GM10266 (cell line): ENCODE data around the gene ILF3.

Experiments
- DNase-seq: peaks from one replicate; pipeline ENCODE4 v3.0.0; 2012; ENCODE audit errors: extremely low spot score
- CTCF ChIP-seq: IDR thresholded peaks from 2 replicates; pipeline ENCODE4 v1.5.1; 2012; ENCODE audit warnings: mild to moderate bottlenecking, low read depth; ENCODE audit not compliant: control insufficient read depth, insufficient read depth; ENCODE audit errors: missing control alignments

The ILF3 gene

DNA sequence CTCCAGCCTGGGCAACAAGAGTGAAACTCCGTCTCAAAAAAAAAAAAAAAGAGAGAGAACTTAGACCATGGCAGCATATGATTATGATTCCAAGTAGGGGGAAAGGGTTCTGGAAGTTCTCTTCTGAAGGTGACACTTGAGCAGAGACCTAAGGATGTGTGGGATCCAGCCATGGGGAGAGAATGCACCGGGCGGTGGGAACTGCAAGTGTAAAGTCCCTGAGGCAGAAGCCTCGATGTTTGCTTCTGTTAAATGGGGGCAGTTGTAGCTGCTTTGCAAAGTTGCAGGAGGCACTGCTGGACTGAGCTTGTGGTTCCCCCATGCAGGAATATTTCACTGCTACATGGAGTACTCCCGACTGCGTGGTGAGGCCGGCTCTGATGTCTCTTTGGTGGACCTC, 19.7 kb upstream of the ILF3 start:
- no peak for DNase-seq
- TF ChIP-seq CTCF, result no peak

DNA sequence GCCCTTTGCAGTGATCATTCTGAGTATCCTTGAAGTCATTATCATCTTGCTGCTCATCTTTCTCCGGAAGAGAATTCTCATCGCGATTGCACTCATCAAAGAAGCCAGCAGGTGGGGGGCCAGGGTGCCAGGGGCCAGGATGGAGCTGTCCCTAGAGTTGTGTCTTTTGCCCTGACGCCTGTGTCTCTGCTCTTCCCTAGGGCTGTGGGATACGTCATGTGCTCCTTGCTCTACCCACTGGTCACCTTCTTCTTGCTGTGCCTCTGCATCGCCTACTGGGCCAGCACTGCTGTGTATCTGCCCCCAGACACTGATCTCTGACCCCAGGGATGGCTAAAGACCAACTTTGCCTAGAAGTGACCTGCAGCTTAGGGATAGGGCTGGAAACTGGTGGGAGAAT, 19.2 kb upstream of the ILF3 start:
- no peak for DNase-seq
- no peak for TF ChIP-seq CTCF

- DNase-seq, result no peak
- TF ChIP-seq CTCF, result no peak
These were observed 17.7 kb upstream of the ILF3 start for GRCh38 chr19:10636304-10636972.

- TF ChIP-seq CTCF, result no peak
- no peak for DNase-seq
These were observed 16.3 kb upstream of the ILF3 start for GRCh38 chr19:10637894-10638293.

- no peak for DNase-seq
- TF ChIP-seq CTCF, result no peak
These were observed 14.3 kb upstream of the ILF3 start for GRCh38 chr19:10639836-10640235.

DNA sequence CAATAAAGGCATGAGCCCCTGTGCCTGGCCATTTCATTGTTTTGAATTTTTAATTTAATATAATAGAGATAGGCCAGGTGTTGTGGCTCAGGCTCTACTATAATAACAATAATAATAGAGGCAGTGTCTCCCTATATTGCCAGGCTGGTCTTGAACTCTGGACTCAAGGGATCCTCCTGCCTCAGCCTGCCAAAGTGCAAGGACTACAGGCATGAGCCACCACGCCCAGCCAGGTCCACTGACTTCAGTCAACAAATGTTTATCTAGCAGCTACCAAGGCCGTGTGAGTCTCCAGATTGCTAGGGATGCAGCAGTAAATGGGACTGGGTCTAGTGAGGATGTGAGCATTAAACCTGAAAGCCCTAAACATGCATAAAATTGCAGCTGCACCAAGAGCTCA, 13.8 kb upstream of the ILF3 start:
- no peak for DNase-seq
- no peak for TF ChIP-seq CTCF

DNA sequence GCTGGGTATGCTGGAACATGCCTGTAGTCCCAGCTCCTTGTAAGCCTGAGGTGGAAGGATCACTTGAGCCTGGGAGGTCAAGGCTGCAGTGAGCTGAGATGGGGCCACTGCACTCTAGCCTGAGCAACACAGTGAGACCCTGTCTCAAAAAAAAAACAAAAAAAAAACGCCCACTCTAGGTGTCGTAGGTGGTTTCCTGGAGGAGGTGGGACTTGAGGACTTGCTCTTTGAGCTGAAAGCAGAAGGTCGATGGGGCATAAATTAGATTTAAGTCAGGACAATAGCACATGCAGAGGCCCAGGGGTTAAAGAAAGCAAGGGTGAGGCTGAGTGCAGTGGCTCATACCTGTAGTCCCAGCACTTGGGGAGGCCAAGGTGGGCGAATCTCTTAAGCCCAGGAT, 12.9 kb upstream of the ILF3 start:
- peak; percentile 16 for DNase-seq
- no peak for TF ChIP-seq CTCF
